SK-N-SH (cell line): ENCODE measurements around the gene CDH12. TPM values are rescaled to one million over a fixed set of nuclear protein-coding genes. Genes with fewer than 3 reads are reported as not detected.

Experiments used
- CTCF ChIA-PET: fragments of 300-600, 350-600 bp; formaldehyde crosslinking; extraction: SDS; loops from one replicate; lab custom pipeline; 2021; lab: Yijun Ruan, JAX
- POLR2A ChIA-PET: fragments of 350-600 bp; sonication (Branson Sonifier 250); formaldehyde crosslinking; extraction: SDS; loops from one replicate; lab custom pipeline; 2020; ENCODE audit warnings: antibody characterized with exemption, inconsistent platforms; lab: Yijun Ruan, JAX
- DNase-seq: peaks from one replicate; pipeline ENCODE4 v3.0.0; 2012
- H2AFZ ChIP-seq: fragments of 200-600 bp; sonication (generic); 2 replicates; pipeline ENCODE4 v1.8.1; 2016; ENCODE audit warnings: antibody characterized with exemption, mild to moderate bottlenecking, low read depth
- H3F3A ChIP-seq: fragments of 200-600 bp; sonication (generic); replicated peaks from 2 replicates; pipeline ENCODE3; 2016; ENCODE audit warnings: antibody characterized with exemption, mild to moderate bottlenecking; ENCODE audit not compliant: insufficient read depth
- H3K27ac ChIP-seq, 2 experiments: fragments of 200-500 bp in 1 of 2; fragments of 200-600 bp in 1 of 2; sonication (Bioruptor generic) in 1 of 2; sonication (generic), shearing (Covaris generic) in 1 of 2; 2 replicates each; pipeline versions ENCODE4 v1.5.1 to v1.6.1; 2014 to 2016; ENCODE audit warnings: low read depth in 2 of 2, inconsistent platforms in 1 of 2, low read length in 1 of 2, mild to moderate bottlenecking in 1 of 2, mixed read lengths in 1 of 2
- H3K27me3 ChIP-seq: fragments of 200-600 bp; sonication (generic), shearing (Covaris generic); 2 replicates; pipeline ENCODE4 v1.6.1; 2016; ENCODE audit warnings: mixed run types; ENCODE audit not compliant: insufficient read depth
- H3K36me3 ChIP-seq, 2 experiments: fragments of 200-500 bp in 1 of 2; fragments of 200-600 bp in 1 of 2; sonication (Bioruptor generic) in 1 of 2; sonication (generic) in 1 of 2; replicated peaks in 1 of 2; 2 replicates each; pipeline versions ENCODE3 to v1.5.1; 2014 to 2016; ENCODE audit warnings: low read length in 1 of 2, mild to moderate bottlenecking in 1 of 2; ENCODE audit not compliant: insufficient read depth in 2 of 2, control insufficient read depth in 1 of 2
- H3K4me1 ChIP-seq, 2 experiments: fragments of 200-500 bp in 1 of 2; fragments of 200-600 bp in 1 of 2; sonication (Bioruptor generic) in 1 of 2; sonication (generic), shearing (Covaris generic) in 1 of 2; 2 replicates each; pipeline versions ENCODE4 v1.5.1 to v1.6.1; 2014 to 2016; ENCODE audit warnings: low read depth in 1 of 2, low read length in 1 of 2, mixed run types in 1 of 2; ENCODE audit not compliant: insufficient read depth in 2 of 2, control insufficient read depth in 1 of 2
- H3K4me2 ChIP-seq: fragments of 200-600 bp; sonication (generic), shearing (Covaris generic); 2 replicates; pipeline ENCODE4 v1.6.1; 2017; ENCODE audit warnings: mixed run types
- H3K4me3 ChIP-seq, 2 experiments: fragments of 200-500 bp in 1 of 2; fragments of 200-600 bp in 1 of 2; sonication (Bioruptor generic) in 1 of 2; sonication (generic), shearing (Covaris generic) in 1 of 2; 2 replicates each; pipeline versions ENCODE4 v1.5.1 to v1.8.1; 2014 to 2016; ENCODE audit warnings: low read depth in 2 of 2, inconsistent platforms in 1 of 2, low read length in 1 of 2, mild to moderate bottlenecking in 1 of 2, mixed read lengths in 1 of 2, moderate library complexity in 1 of 2
- H3K79me2 ChIP-seq: fragments of 200-600 bp; sonication (generic); 2 replicates; pipeline ENCODE4 v1.8.1; 2017; ENCODE audit warnings: mild to moderate bottlenecking; ENCODE audit not compliant: insufficient read depth
- H3K9ac ChIP-seq: fragments of 200-600 bp; sonication (generic); 2 replicates; pipeline ENCODE4 v1.6.1; 2017; ENCODE audit warnings: mixed run types
- H3K9me2 ChIP-seq: fragments of 200-600 bp; sonication (generic); 2 replicates; pipeline ENCODE4 v1.6.1; 2017; ENCODE audit warnings: mixed run types
- H3K9me3 ChIP-seq: fragments of 200-600 bp; sonication (generic); 2 replicates; pipeline ENCODE4 v1.6.1; 2017; ENCODE audit warnings: mixed run types, mild to moderate bottlenecking, moderate library complexity
- H4K20me1 ChIP-seq: fragments of 200-600 bp; sonication (generic); 2 replicates; pipeline ENCODE4 v1.6.1; 2017; ENCODE audit warnings: mild to moderate bottlenecking, mixed run types; ENCODE audit not compliant: insufficient read depth
- ELF1 ChIP-seq: IDR thresholded peaks from 2 replicates; pipeline ENCODE4 v1.4.0; 2012
- EP300 ChIP-seq, 2 experiments: IDR thresholded peaks; 2 replicates each; pipeline versions ENCODE4 v1.4.0 to v1.6.1; 2012; ENCODE audit warnings: borderline replicate concordance in 1 of 2, low read depth in 1 of 2, low read length in 1 of 2
- EZH2phosphoT487 ChIP-seq: fragments of 200-600 bp; sonication (generic); IDR thresholded peaks from 2 replicates; pipeline ENCODE4 v1.6.1; 2017; ENCODE audit warnings: low read depth, mixed run types, mild to moderate bottlenecking, antibody characterized with exemption, moderate library complexity, borderline replicate concordance
- FOSL2 ChIP-seq: IDR thresholded peaks from 2 replicates; pipeline ENCODE4 v1.4.0; 2012; ENCODE audit warnings: low read depth, mild to moderate bottlenecking, moderate library complexity, borderline replicate concordance
- FOXM1 ChIP-seq: IDR thresholded peaks from 2 replicates; pipeline ENCODE4 v1.4.0; 2012; ENCODE audit warnings: low read depth, mild to moderate bottlenecking
- MEF2A ChIP-seq: IDR thresholded peaks from 2 replicates; pipeline ENCODE4 v1.4.0; 2012; ENCODE audit warnings: low read depth, borderline replicate concordance
- NFIC ChIP-seq: IDR thresholded peaks from 2 replicates; pipeline ENCODE4 v1.4.0; 2012; ENCODE audit warnings: borderline replicate concordance
- PBX3 ChIP-seq: IDR thresholded peaks from 2 replicates; pipeline ENCODE4; 2012
- POLR2AphosphoS5 ChIP-seq: IDR thresholded peaks from 2 replicates; pipeline ENCODE4 v1.6.1; 2012; ENCODE audit warnings: low read depth, low read length
- RAD21 ChIP-seq: IDR thresholded peaks from 2 replicates; pipeline ENCODE4 v1.6.1; 2012; ENCODE audit warnings: mild to moderate bottlenecking, low read length
- RCOR1 ChIP-seq: fragments of 150-350 bp; IDR thresholded peaks from 2 replicates; pipeline ENCODE4 v1.6.1; 2017; ENCODE audit warnings: antibody characterized with exemption, low read length
- RFX5 ChIP-seq: IDR thresholded peaks from 2 replicates; pipeline ENCODE4 v1.6.1; 2012; ENCODE audit warnings: mild to moderate bottlenecking, improper control_type of control experiment, low read length
- TAF1 ChIP-seq: IDR thresholded peaks from 2 replicates; pipeline ENCODE4 v1.6.1; 2012; ENCODE audit warnings: low read depth, mild to moderate bottlenecking, low read length, moderate library complexity, borderline replicate concordance
- TCF12 ChIP-seq: IDR thresholded peaks from 2 replicates; pipeline ENCODE4 v1.4.0; 2012
- TEAD4 ChIP-seq: IDR thresholded peaks from 2 replicates; pipeline ENCODE4 v1.4.0; 2012; ENCODE audit warnings: mild to moderate bottlenecking, borderline replicate concordance; ENCODE audit not compliant: insufficient read depth
- USF1 ChIP-seq: IDR thresholded peaks from 2 replicates; pipeline ENCODE4 v1.4.0; 2012; ENCODE audit warnings: low read depth, borderline replicate concordance
- USF2 ChIP-seq: fragments of 150-350 bp; IDR thresholded peaks from 2 replicates; pipeline ENCODE4 v1.6.1; 2017; ENCODE audit warnings: antibody characterized with exemption, low read length, low read depth, borderline replicate concordance
- YY1 ChIP-seq: IDR thresholded peaks from 2 replicates; pipeline ENCODE4 v1.4.0; 2012; ENCODE audit warnings: low read depth, mild to moderate bottlenecking
- polyA plus RNA-seq, 3 experiments: library from polyadenylated mRNA; depleted of rRNA; stranded (reverse); fragments of >200 nt; gene quantifications; 2 replicates each; pipeline ENCODE4 v1.2.3, GENCODE V29; 2012
- TF ChIP-seq, protein P1 (sequence below): fragments of 200-600 bp; sonication (generic); IDR thresholded peaks from 2 replicates; pipeline ENCODE4 v1.6.1; 2017; ENCODE audit warnings: antibody characterized with exemption, mild to moderate bottlenecking, moderate library complexity
- TF ChIP-seq, protein P2 (sequence below): fragments of 150-350 bp; IDR thresholded peaks from 2 replicates; pipeline ENCODE4 v1.6.1; 2016; ENCODE audit warnings: mild to moderate bottlenecking, low read depth, low read length
- TF ChIP-seq, protein P3 (sequence below): IDR thresholded peaks from 2 replicates; pipeline ENCODE4 v1.4.0; 2012; ENCODE audit warnings: low read depth

Gene CDH12
- polyA plus RNA-seq, 1 of the 3 experiments (the other 2 are of a cell fraction) = not detected

DNA sequence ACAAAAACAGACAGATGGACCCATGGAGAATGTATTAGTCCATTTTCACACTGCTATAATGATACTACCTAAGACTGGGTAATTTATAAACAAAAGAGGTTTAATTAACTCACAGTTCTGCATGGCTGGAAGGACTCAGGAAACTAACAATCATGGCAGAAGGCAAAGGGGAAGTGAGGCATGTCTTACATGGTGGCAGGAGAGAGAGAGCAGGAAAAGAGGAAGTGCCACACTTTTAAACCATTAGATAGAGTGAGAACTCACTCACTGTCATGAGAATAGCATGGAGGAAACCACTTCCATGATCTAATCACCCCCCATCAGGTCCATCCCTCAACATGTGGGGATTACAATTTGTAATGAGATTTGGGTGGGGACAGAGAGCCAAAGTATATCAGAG is 808.9 kb downstream of the CDH12 start:
- H3K27ac ChIP-seq = no peak overlapping the region
- CTCF ChIA-PET = no interaction called here
- H3K79me2 ChIP-seq = no peaks in the 10 kb centered on the region
- no peak for DNase-seq
- no peaks in the 10 kb centered on the region for H3K27me3 ChIP-seq
- H3K9me2 ChIP-seq = no peaks in the 10 kb centered on the region
- no peak overlapping the region for H2AFZ ChIP-seq
- no peaks in the 10 kb centered on the region for H4K20me1 ChIP-seq
- H3K4me2 ChIP-seq = no peak overlapping the region
- H3K9ac ChIP-seq = no peak overlapping the region
- POLR2A ChIA-PET = no interaction called here
- H3K9me3 ChIP-seq = no peaks in the 10 kb centered on the region
- TF ChIP-seq PBX3 = no peak
- TF ChIP-seq, protein P1, sequence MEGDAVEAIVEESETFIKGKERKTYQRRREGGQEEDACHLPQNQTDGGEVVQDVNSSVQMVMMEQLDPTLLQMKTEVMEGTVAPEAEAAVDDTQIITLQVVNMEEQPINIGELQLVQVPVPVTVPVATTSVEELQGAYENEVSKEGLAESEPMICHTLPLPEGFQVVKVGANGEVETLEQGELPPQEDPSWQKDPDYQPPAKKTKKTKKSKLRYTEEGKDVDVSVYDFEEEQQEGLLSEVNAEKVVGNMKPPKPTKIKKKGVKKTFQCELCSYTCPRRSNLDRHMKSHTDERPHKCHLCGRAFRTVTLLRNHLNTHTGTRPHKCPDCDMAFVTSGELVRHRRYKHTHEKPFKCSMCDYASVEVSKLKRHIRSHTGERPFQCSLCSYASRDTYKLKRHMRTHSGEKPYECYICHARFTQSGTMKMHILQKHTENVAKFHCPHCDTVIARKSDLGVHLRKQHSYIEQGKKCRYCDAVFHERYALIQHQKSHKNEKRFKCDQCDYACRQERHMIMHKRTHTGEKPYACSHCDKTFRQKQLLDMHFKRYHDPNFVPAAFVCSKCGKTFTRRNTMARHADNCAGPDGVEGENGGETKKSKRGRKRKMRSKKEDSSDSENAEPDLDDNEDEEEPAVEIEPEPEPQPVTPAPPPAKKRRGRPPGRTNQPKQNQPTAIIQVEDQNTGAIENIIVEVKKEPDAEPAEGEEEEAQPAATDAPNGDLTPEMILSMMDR = no peak
- TF ChIP-seq RAD21 = no peak
- TF ChIP-seq TCF12 = no peak
- TF ChIP-seq RFX5 = no peak
- TF ChIP-seq RCOR1 = no peak
- TF ChIP-seq, protein P2, sequence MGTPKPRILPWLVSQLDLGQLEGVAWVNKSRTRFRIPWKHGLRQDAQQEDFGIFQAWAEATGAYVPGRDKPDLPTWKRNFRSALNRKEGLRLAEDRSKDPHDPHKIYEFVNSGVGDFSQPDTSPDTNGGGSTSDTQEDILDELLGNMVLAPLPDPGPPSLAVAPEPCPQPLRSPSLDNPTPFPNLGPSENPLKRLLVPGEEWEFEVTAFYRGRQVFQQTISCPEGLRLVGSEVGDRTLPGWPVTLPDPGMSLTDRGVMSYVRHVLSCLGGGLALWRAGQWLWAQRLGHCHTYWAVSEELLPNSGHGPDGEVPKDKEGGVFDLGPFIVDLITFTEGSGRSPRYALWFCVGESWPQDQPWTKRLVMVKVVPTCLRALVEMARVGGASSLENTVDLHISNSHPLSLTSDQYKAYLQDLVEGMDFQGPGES = no peak
- TF ChIP-seq FOSL2 = no peak
- TF ChIP-seq USF1 = no peak
- TF ChIP-seq, all 33 proteins: peak for 0
- no peaks in the 10 kb centered on the region for H3F3A ChIP-seq
- no peak overlapping the region for H3K4me3 ChIP-seq
- H3K4me1 ChIP-seq = no peaks in the 10 kb centered on the region
- no peaks in the 10 kb centered on the region for H3K36me3 ChIP-seq

- no peaks in the 10 kb centered on the region for H3F3A ChIP-seq
- H3K9ac ChIP-seq = no peak overlapping the region
- H4K20me1 ChIP-seq = no peaks in the 10 kb centered on the region
- H3K4me3 ChIP-seq = no peak overlapping the region
- H3K4me1 ChIP-seq = no peaks in the 10 kb centered on the region
- TF ChIP-seq YY1 = no peak
- TF ChIP-seq POLR2AphosphoS5 = no peak
- TF ChIP-seq USF2 = no peak
- no peak for TF ChIP-seq TEAD4
- no peak for TF ChIP-seq TAF1
- no peak for TF ChIP-seq EZH2phosphoT487
- no peak for TF ChIP-seq EP300 (IDR thresholded peaks at IDR 0.05; ENCODE audit: borderline replicate concordance in 1 of 2, low read depth in 1 of 2, low read length in 1 of 2)
- no peak for TF ChIP-seq ELF1
- TF ChIP-seq MEF2A = no peak
- TF ChIP-seq, protein P3, sequence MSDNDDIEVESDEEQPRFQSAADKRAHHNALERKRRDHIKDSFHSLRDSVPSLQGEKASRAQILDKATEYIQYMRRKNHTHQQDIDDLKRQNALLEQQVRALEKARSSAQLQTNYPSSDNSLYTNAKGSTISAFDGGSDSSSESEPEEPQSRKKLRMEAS = no peak
- TF ChIP-seq FOXM1 = no peak
- TF ChIP-seq RCOR1 = no peak
- no peak for TF ChIP-seq NFIC
- TF ChIP-seq RAD21 = no peak
- TF ChIP-seq, protein P1 = no peak
- H3K4me2 ChIP-seq = no peak overlapping the region
- no peaks in the 10 kb centered on the region for H3K9me3 ChIP-seq
- DNase-seq = no peak
- no peak overlapping the region for H2AFZ ChIP-seq
- no peaks in the 10 kb centered on the region for H3K27me3 ChIP-seq
- POLR2A ChIA-PET = no interaction called here
- H3K36me3 ChIP-seq = no peaks in the 10 kb centered on the region
- H3K9me2 ChIP-seq = no peaks in the 10 kb centered on the region
- CTCF ChIA-PET = no interaction called here
- H3K27ac ChIP-seq = no peak overlapping the region
- no peaks in the 10 kb centered on the region for H3K79me2 ChIP-seq
Measured at GRCh38 chr5:22036061-22036460, 817.1 kb downstream of the CDH12 start.
